Hepatic stellate cell (primary cell): ENCODE results near the gene CPNE5.
A peak's percentile ranks its signal among the peaks of the same experiment; 100 is the strongest.

ENCODE experiments used
- DNase-seq: peaks from one replicate; pipeline ENCODE4 v3.0.0; 2011; ENCODE audit warnings: low spot score

Gene CPNE5

DNA sequence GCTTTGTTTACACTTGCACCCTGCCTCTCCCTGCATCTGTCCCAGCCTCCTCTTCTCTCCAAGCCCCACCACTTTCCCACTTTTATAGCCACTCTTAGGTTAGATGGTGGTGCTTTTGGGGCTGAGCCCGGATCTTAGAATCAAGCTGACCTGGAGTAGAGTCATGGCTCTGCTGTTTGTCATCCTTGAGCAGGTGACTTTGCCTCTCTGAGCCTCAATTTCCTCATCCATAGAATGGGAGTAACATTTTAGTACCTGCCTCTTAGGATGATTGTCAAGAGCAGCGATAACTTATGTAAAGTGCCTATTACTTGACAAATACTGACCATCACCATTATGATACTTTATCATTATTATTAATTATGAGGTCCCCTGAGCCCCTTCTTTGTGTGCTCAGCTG is 48.2 kb downstream of the CPNE5 start:
- DNase-seq: no peak

DNA sequence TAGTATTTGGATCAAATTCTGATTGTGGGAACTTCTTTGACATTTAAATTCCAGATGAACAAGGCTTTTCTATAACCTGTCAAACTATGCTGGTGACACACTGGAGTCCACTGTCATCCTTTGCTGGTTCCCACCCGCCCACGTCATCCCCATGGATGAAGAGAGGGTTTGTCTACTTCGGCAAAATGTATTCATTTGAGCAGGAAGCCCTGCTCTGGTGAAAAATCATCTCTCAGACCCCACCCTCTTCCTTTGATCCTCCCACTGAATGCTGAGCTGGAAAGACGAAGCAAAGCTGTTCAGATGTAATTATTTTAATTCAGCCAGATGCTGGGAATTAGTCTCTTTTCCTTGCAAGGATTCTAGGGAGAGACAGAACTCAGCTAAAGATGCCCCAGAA is 50.5 kb downstream of the CPNE5 start:
- DNase-seq: no peak

DNA sequence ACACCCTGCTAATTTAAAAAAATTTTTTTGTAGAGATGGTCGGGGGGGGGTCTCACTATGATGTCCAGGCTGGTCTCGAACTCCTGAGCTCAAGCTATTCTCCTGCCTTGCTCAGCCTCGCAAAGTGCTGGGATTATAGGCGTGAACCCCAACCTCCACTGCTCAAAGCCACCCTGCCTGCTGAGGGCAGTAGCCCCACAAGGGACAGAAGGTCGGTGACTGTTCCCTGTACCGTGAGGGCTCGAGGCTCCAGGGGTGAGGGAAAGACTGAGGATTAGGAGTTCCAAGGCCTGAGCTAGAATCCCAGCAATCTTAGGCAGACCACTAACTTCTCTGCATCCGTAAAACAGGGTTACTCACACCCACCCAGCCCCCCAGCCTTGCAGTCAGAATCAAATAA is 51.1 kb downstream of the CPNE5 start:
- no peak for DNase-seq

DNA sequence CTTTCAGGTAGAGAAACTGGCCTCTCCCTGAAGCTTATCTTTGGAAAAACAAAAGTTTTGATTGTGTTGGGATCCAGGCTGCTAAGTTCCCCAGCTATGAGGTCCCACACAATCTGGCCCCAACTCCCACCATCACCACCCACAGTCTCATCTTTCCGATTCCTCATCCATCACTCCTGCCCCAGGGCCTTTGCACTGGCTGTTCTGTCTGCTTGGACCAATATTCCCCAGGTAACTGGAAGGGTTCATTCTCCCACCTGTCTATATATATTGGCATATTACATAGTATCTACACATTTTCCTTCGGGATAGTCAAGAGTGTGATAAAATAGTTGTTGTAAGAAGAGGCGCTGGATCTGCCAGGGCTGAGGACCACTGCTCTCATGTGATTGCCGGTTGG is 52.0 kb downstream of the CPNE5 start:
- no peak for DNase-seq

DNA sequence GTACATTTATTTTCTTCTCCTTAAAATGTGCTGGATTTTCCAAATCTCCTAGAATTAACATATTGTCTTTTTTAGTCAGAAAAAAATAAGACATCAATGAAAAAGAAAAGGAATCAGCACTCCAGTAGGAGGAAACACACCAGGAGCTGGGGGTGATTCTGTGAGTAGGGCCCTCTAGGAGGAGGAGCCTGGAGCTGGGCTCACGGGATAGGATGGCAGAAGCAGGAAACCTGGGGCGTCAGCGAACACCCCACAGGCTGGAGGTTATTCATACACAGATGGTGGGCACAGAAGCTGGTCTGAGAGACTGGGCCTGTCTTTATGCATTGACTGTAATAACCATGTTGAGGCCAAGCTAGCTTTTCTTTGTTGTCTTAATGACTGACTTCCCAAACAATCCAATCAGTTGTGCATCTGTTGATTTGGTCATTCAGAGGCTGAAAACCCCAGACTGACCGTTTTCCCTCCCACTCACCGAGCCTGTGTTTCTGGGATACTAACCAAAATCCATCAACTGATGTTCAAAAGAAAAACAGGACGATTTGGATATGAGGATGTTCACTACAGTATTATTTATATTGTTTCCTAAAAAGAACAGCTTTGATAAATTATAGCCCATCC is 53.1 kb downstream of the CPNE5 start:
- DNase-seq: no peak

DNA sequence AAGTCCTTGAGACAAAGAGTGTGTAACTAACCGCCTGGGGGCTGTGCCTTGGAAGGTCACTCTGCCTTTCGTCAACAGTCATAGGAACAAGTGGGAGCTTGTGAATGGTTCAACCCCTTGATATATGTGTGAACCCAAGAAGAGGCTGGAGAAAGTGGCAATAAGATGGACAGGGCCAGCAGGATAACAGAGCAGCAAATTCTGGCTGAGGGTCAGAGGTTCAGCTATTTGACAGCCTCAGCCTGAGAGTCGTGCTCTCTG is 54.9 kb downstream of the CPNE5 start:
- no peak for DNase-seq

DNA sequence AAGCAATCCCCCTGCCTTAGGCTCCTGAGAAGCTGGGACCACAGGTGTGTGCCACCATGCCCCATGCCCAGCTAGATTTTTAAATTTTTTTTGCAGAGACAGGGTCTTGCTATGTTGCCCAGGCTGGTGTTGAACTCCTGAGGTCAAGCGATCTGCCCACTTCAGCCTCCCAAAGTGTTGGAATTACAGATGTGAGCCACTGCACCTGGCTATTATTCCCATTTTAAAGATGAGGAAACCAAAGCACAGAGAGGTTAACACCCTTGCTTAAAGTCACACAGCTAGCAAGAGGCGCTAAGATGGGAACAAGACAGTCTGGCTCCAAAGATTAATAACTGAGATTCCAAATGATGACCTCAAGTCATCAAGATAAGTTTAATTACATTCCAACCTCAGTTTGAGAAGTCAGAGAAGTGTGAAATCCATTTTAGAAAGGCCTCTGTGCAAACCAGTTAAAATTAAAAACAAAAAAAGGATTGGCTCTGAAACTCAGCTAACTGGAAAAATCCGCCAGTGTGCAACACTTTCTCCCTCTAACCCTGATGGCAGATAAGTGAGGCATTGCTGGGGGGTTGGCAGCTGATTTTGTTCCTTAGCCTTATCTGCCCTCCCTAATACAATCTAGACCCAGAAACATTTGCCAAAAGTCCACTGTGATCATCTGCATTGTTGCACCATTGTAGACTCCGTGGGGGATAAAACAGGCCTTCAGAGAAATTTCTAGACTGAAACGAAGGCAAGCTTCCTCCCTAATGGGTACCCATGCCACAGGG is 55.5 kb downstream of the CPNE5 start:
- DNase-seq: no peak

DNA sequence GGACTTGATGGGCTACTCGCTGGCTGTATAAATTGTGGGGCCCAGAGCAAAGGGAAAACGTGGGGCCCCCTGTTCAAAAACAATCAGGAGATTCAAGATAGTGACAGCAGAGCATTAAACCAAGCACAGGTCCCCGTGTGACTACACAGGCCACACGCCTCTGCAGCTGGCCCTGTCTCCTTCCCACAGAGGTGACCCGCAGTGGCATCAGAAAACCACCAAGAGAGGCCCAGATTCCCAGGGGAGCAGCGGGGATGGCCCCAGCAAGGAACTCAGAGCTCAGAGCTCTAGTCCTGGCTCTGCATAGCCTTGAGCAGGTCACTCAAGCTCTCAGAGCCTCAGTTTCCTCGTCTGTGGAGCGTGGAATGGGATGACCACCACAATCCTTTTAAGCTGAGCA is 57.6 kb downstream of the CPNE5 start:
- DNase-seq: no peak

DNA sequence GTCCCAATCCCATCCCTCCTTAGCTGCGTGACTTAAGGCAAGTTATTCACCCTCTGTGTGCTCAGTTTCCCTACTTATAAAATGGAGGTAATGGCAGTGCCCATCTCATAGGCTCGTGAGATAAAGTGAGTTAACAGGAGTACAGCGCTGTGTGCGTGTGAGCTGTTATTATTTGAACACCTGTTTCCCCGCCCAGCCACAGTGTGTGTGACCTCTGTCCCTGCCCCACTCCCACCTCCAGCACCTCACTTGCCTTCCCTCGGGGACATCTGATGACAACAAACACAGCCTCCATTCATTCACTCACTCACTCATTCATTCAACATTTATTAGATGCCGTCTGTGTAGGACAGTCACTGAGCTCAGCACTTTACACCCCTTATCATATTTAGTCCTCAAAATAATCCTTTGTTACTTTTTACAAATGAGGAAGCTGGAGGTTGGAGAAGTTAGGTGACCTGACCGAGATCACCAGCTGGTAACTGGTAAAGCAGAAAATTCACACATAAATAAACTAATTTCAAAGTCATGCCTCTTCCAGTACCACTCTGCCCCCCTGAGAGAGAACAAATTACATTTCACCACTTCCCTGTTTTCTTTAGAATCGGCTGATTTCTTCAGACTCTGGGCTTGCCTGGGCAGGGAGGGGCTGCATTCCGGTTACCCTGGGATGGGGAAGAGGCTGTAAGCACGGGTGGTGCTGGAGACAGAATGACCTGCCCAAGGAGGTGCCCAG is 58.6 kb downstream of the CPNE5 start:
- DNase-seq: no peak

DNA sequence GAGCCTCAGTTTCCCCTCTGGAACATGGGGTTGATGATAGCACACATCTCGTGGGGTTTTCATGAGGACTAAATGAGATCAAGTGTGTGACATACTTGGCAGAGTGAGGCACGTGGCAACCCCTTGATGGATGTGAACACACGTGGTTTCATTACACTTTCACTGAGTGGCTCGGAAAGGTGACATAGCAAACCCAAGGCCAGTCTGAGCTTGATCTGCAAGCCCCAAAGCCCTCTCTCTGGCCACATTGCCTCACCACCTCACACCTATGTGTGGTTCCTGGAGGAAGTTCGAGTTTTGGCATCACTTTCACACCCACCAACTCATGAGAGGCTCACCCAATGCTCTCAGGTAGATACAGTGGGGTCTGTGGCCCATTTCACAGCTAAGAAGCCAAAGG is 60.0 kb downstream of the CPNE5 start:
- no peak for DNase-seq

DNA sequence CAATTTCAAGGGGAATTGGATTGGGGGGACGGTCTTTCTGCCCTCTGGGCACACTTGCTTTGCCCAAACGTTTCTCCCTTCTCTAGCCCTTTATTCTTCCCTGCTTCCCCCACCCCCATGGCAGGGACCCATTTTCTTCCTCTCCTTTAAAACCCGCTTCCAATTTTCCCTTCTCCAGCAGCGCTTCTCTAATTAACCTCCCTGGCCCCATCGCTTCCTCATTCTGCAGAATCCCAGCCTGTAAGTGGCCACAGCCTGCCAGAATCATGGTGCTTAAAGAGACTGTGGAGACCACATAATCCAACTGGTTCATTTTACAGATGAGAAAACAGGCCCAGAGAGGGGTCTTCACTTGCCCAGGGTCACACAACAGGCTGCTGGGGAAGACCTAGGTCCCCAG is 61.4 kb downstream of the CPNE5 start:
- DNase-seq: no peak

DNA sequence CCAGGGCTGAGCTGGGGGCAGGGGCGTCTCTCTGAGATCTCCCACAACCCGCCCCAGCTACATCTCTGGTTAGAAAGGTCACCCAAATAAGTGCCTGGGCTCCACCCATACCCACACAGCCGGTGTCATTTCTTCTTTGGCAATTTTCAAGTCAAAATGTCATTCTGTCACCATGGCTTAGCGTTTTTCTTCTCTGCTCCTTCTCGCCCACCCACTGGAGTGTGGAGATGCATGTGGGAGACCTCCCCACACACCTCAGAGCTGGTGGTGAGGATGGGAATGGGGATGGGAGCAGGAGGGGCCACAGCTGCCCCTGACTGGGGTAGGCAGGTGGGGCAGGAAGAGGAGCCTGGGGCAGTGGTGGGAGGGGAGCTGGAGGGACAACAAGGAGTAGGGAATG is 63.1 kb downstream of the CPNE5 start:
- no peak for DNase-seq

DNA sequence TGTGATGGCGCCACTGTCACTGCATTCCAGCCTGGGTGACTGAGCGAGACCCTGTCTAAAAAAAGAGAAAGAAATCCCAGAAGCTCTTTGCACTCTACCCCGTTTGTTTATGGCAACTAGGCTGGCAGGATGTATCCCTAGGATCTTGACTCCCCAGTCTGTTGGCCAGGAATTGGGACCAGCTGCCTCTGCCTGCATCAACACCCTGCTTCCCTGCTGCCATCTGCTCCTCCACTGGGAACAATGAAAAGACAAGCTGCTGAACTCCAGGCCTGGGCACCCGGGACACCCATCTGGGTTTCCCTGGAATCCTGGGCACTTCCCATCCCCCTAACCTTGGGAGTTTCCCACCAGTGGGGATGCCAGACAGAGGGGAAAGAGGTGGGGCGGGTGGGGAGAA is 64.9 kb downstream of the CPNE5 start:
- DNase-seq: no peak

DNA sequence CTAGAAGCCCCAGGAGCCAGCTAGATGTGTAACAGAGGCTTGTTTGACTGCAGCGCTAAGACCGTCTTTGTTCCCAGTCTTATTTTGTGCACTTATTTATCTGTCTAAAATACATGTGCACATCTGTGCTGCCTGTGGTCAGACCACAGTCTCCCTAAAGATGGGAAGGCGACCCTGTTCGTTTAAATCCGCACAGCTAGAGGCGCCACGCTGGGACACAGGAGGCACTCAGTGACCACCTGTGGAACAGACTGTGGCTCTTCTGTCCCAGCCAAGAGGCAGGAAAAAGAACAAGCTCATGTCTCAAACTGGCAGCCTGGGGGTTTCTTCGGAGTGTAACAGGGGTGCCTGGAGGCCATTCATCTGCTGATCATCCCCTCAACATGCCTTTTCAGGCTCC is 66.8 kb downstream of the CPNE5 start:
- no peak for DNase-seq

DNA sequence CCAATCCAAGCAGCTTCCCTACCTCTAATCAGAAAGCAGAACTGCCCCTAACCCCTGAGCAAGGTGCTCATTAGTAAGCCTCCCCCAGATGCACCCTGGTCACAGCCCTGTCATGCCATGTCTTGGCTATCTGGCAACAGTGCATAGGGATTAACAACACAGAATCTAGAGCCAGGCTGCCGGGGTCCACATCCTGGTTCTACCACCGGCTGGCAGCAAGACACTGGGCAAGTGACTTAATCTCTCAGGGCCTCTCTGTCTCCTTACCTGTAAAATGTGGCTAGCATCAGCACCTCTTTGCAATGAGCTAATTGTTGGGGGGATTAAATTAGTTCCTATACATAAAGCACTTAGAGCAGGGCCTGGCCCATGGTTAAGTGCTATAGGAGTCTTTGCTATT is 68.1 kb downstream of the CPNE5 start:
- DNase-seq: no peak

DNA sequence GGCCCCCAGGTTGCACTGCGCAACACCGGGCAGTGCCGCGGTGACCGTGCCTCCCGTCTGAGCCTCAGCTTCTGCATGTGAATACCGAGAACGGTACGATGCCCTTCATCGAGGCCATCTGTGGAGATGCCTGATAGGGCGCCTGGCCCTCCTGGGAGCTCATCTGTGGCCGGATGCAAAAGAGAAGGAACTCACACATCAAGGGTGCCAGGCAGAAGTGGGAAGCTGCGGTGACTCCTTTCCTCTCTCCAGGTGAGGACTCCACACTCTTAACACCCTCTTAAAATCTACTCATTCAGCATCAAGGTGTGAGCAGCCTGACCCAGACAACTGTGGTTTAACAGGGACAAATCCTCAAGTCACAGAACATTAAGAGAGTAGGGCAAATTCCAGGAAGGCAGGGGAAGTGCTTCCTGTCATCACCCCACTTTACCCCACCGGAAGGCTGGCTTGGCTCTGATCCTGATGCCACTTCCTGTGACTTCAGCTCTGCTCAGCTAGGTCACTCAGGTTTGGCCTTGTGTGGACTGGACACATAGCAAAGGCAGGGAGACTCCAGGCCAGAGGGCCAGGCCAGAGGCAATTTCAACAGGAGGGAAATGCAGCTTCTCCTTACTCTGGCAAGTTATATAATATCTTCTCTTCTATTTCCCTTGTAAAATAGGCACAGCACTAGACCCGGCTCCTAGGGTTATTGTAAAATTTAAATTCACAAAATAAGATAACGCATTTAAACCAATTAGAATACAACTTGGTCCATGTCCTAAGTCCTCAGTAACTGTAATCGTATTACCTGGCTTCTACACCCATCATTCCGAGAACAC is 69.4 kb downstream of the CPNE5 start:
- no peak for DNase-seq

DNA sequence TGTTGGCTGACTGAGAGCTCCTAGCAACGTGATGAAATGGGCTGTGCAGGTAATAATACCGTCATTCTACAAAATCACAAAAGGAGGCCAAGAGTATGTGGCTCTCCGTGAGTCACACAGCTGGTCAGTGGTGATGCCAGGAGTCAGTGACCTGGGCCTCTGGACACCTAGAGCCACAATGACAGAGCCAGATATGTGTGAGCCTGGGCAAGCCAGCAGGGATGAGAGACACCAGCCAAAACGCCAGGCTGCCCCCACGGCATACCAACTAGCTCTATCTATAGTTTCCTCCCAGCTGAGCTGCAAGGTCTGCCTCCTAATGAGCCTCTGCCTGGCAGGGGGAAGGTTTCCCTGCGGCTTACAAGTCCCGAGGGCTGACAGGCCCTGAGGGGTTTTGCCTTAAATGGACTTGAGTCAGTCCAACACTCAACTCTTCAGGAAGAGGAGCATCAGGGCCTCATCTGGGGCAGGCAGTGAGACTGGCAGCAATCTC is 70.0 kb downstream of the CPNE5 start:
- DNase-seq: no peak

DNA sequence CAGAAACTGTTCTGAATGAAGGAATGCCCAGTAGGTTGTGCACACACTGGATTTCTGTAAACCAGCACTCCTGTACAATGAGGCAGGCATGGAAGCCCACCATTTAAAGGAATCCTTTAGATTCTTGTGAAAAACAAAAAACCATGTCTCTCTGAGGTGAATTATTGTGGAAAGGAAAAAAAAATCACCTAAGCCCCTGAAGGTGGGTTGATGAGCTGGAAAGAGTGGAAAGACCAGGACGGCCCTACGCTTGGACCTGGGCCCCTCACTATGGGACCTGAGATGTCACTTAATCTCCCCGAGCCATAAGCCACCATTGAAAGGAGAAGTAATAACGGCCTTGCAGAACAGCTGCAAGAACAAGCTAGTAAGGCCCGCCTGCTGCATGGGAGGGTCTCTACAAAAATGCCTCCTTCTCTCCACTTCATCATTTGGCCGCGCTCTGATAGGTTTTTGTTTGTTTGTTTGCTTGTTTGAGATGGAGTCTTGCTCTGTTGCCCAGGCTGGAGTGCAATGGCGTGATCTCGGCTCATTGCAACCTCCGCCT is 72.8 kb downstream of the CPNE5 start:
- DNase-seq: no peak

DNA sequence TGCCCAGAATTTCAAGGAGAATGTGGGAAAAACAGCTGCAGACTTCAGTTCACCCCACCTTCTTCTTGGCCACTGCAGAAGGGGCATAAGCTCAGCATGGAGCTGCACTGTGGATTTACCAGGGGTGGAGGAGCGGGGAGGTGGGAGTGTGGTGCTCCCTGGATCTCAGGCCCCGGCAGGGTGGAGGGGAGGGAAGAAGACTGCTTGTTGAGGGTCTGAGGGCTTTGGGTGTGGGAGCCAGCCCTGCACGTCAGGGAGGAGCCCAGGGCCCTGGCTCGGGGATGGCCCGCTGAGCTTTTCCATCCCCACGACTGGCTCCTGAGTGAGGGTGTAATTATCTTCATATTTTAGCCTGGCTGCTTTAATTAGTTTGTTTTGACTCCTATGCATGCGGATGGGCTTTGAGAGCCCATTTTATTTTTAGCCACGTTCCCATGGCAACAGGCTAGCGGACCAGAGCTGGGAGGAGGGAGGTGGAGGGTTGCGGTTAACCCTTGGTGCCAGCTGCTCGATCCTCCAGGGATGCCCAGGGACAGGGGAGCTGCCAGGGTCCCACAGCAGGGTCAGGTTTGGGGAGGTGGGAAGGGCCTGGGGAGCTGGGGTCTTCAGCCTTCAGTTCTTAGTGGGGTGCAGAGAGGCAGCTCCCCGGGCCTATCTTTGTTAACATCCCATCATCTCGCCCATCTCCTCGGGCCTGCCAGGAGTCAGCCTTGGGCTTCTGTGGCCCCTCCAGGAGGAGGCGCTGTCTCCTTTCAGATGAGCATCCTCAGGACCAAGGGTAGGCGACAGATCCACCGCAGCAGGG is 73.4 kb downstream of the CPNE5 start:
- peak; percentile 93 for DNase-seq

DNA sequence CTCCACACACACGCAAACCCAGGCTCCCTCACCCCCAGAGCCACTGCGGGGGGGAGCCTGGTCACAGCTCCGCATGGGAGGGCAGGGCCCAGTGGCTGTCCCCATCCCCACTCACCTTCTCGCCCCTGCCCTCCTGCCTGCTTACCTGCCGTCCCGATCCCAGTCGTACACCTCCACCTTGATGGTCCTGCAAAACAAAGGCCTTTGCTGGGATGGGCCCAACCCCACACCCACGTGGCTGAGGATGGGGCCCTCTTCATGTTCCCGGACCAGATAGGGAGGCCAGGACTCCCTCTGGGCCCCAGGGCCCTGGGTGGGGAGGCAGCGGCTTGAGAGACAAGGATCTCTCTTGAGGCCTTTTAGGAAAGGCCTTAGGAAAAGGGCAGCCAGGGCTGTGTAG is 74.1 kb downstream of the CPNE5 start:
- DNase-seq: no peak

DNA sequence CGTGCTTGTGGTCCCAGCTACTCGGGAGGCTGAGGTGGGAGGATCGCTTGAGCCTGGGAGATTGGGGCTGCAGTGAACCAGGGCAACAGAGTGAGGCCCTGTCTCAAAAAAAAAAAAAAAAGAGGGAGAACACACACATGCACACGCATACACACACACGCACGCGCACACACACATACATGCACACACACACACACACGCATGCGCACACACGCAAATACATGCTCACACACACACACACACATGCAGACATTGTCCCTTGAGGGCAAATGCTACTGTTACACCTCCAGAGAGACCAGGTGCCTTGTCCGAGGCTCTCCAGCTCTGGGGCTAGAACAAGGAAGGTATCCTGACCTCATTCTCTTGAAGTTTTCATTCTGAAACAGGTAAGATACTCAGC is 77.1 kb downstream of the CPNE5 start:
- no peak for DNase-seq
